Activated T-cell treated with anti-CD3 and anti-CD28 coated beads, Interleukin-2, amount 50 U/mL, for 48 hours (primary cell): Measurements from ENCODE around the gene FAM200A.

Experiments used
- DNase-seq, 2 experiments: peaks; one replicate each; pipeline ENCODE4 v3.0.0-alpha.2; 2020

FAM200A gene

GRCh38 chr7:99499721-99500636, 51.9 kb downstream of the FAM200A start, which contains the start of gene ZNF394:
Gene ZNF394 (minus strand): TSS chr7:99500281. CDS start chr7:99500093, 188 bp downstream.
- DNase-seq = peak; percentile 92

GRCh38 chr7:99499371-99499720, 52.6 kb downstream of the FAM200A start:
- DNase-seq = no peak

GRCh38 chr7:99498546-99498944, 53.4 kb downstream of the FAM200A start:
- no peak for DNase-seq

- DNase-seq = no peak
These were observed 54.0 kb downstream of the FAM200A start for GRCh38 chr7:99497766-99498545.
